ENCODE data around the gene KCNJ2.
A peak's percentile ranks its signal among the peaks of the same experiment; 100 is the strongest.

The KCNJ2 gene

DNA sequence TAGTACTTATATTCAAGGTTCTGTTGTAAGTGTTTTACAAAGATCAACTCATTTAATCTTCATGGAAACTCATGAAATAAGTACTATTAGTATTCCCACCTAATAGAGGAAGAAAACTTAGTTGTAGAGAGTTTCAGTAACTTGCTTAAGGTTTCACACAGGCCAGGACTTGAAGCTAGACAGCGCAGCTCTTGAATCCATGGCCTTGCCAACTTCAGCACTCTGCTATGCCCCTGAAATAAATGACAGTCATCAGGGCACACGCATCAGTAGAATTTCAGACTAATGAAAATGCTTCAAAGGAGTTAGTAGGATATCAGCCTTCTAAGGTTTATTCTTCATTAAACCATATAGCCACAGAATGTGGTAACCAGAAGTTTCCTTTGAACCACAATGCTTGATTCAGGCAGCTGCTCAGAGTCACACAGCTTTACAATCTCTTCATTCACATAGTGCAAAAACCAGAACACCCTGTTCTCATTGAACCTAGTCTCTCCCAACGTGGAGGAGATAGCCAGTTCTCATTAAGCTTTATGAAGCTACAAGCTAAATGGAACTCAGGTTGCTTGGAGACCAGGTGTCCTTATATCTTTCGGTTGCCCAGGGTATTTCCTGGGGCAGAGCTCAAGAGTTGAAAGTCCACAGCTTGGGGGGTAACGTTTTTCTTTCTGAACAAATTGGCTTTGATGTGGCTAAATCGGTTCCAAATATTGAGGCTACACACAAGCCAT, 39.7 kb downstream of the KCNJ2 start:
- H4K20me1 ChIP-seq: no peaks in the 10 kb centered on the region
- no peak overlapping the region for H3K27ac ChIP-seq
- H3K27me3 ChIP-seq: no peaks in the 10 kb centered on the region
- H3K9ac ChIP-seq: no peak overlapping the region
- H3K4me1 ChIP-seq: peaks cover 11% of the 10 kb centered on the region
- H3K4me2 ChIP-seq: peak overlapping the region; percentile 59
- H3K4me3 ChIP-seq: no peak overlapping the region
- TF ChIP-seq Cebpa-rat (IDR thresholded peaks at IDR 0.05): no peak
- H3K36me3 ChIP-seq: no peaks in the 10 kb centered on the region
- peaks cover 13% of the 10 kb centered on the region for H3K9me3 ChIP-seq

DNA sequence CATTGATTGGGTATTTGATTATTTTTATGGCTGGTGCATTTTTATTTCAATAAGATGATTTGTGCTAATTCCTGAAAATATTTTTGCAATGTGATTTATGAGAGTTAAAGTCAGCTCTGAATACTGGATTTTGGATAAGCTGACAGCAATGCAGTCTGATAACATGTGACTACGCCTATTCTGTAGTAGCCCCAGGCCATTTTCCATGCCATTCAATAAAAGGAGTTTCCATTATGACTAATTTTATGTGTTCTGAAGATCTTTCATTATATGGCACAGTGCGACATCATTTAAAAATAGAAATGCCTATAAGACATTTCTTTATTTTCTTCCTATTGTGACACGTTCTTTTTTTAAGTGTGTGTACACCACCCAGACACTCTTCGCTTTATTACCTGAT, 46.3 kb downstream of the KCNJ2 start:
- H3K27me3 ChIP-seq: no peaks in the 10 kb centered on the region
- H3K4me1 ChIP-seq: no peaks in the 10 kb centered on the region
- H3K4me3 ChIP-seq: no peak overlapping the region
- H3K27ac ChIP-seq: no peak overlapping the region
- no peak overlapping the region for H3K4me2 ChIP-seq
- H3K9me3 ChIP-seq: peaks cover 21% of the 10 kb centered on the region
- no peak for TF ChIP-seq Cebpa-rat (IDR thresholded peaks at IDR 0.05)
- no peak overlapping the region for H3K9ac ChIP-seq
- no peaks in the 10 kb centered on the region for H4K20me1 ChIP-seq
- H3K36me3 ChIP-seq: no peaks in the 10 kb centered on the region

DNA sequence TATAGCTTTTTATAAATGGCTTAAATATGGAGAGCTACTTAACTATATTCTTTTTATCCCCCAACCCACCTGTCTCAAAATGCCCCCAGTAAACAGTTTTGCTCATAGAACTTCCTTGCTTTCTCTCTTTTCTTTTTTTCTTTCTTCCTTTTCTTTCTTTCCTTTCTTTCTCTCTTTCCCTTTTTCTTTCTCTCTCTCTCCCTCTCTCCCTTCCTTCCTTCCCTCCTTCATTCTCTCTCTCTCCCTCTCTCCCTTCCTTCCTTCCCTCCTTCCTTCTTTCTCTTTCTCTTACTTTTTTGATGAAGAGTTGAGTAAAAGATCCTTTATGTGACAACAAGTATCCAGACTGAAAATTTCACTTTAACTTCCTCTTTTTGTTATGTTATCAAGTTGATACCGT, 48.2 kb downstream of the KCNJ2 start:
- H3K4me3 ChIP-seq: no peak overlapping the region
- H3K36me3 ChIP-seq: no peaks in the 10 kb centered on the region
- no peak overlapping the region for H3K4me2 ChIP-seq
- H3K4me1 ChIP-seq: 0 out of 2 replicates have a peak, but pooled peaks cover 4% of the 10 kb centered on the region
- H3K27me3 ChIP-seq: no peaks in the 10 kb centered on the region
- no peak for TF ChIP-seq Cebpa-rat (IDR thresholded peaks at IDR 0.05)
- no peaks in the 10 kb centered on the region for H4K20me1 ChIP-seq
- H3K9me3 ChIP-seq: peaks cover 28% of the 10 kb centered on the region
- H3K27ac ChIP-seq: no peak overlapping the region
- no peak overlapping the region for H3K9ac ChIP-seq

DNA sequence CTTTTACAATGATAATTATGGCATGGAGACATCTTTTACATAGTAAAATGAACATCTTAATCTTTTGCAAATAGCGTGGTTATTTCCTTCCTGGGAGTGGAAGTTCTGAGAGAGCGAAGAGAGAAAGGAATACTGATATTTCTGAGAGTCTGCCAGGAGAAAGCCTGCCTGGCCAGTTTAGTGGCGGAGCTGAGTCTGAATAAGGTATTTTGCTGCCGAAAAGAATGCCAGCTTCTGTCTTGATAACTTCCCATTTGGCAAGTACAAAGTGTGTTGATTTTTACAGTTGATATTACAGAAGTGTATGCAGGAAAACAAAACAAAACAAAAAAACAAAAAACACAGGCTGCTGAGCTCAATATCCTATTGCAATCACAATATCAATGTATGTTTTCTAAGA, 55.9 kb downstream of the KCNJ2 start:
- peaks cover 11% of the 10 kb centered on the region; the same call in 1 of the 2 replicates for H3K9me3 ChIP-seq

More for the DNA sequence above, 55.9 kb downstream of the KCNJ2 start:
- peak overlapping the region; percentile 42 for H3K27ac ChIP-seq
- H3K9ac ChIP-seq: no peak overlapping the region
- no peaks in the 10 kb centered on the region for H4K20me1 ChIP-seq
- H3K36me3 ChIP-seq: no peaks in the 10 kb centered on the region
- H3K4me2 ChIP-seq: peak overlapping the region; percentile 63
- peaks cover 48% of the 10 kb centered on the region for H3K4me1 ChIP-seq
- H3K27me3 ChIP-seq: no peaks in the 10 kb centered on the region
- no peak for TF ChIP-seq Cebpa-rat (IDR thresholded peaks at IDR 0.05)
- H3K4me3 ChIP-seq: no peak overlapping the region; the same call in 1 of the 2 replicates
